HuH-7.5 (cell line): ENCODE measurements around the gene PDGFRB.

Source experiments
- DNase-seq: peaks from one replicate; pipeline ENCODE4 v3.0.0; 2011; ENCODE audit warnings: low spot score

PDGFRB gene

DNA sequence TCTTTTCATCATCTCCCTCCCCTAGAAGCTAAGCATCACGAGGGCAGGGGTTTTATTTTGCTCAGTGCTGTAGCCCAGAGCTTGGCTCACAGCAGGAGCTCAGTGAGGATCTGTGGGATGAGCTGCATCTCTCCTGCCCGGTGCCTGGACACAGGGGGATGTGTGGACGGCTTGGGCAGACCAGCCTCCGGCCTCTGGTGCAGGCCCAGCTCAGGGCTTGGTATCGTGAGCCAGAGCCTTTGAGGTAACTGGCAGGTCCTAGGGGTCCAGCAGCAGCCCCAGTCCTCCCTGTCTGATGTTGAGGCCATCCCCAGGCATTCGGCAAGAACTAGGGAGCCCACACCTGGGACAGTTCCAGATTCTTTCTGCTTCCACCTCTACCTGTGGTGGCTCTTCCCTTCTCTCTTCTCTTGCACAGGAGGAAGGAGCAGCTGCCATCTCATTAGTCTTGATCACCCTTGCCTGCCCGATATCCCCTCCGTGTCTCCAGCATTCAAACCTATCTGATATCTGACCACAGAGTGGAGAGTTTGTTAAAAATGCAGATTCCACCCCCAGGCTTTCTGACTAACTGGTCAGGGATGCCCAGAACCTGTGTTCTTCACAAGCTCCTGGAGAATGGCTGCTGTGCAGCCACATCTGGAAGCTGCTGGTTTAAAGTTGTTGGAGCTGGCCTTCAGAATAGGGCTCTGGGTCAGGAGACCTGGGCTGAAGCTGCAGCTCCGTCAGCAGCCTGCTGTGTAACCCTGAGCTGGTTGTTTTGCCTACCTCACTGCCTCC lies 26.3 kb upstream of the PDGFRB start:
- no peak for DNase-seq

DNA sequence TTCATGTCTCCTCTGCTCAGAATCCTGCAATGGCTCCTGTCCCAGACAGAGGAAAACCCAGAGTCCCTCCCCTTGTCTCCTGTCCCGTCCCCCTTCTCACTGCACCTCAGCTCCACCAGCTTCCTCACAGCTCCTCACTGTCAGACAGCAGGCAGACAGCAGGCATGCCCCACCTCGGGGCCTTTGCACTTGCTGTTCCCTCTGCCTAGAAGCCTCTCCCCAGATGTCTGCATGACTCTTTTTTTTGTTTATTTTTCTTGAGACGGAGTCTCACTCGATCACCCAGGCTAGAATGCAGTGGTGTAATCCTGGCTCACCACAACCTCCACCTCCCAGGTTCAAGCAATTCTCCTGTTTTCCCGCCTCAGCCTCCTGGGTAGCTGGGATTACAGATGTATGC lies 25.4 kb upstream of the PDGFRB start:
- no peak for DNase-seq

DNA sequence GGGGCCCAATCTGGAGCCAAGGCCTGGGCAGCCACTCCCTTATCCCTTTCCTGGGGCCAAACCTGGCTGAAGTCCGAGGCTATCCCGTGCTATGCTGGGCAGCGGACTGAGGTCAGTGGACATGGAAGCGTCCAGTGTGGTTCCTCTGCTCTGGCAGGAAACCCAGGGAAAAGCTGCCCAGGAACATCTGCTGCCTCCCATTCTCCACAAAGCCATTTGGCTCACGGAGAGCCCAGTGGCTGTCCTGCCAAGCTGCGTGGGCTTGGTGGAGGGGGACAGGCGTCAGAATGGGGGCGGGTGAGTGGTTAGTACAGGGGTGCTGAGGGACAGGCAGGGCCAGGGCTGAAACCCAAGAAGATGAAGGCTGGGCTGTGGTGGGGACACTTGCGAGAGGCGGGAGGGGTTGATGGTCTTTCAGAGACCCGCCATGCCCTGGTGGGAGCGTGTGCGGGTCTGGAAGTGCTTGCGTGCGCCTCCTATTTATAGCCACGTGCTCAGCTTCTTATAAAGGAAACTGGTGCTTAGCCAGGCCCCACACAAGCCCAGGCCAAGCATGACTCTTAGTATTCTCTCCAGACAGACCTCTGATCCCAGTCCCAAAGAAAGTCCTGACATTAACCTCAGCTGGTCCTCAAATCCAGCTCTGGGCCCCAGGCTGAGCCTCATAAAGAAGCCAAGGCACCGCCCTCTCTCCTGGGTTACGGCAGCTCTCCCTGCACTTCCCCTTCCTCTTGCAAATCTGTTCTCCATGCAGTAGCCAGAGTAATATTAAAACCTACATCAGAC lies 24.8 kb upstream of the PDGFRB start:
- no peak for DNase-seq

DNA sequence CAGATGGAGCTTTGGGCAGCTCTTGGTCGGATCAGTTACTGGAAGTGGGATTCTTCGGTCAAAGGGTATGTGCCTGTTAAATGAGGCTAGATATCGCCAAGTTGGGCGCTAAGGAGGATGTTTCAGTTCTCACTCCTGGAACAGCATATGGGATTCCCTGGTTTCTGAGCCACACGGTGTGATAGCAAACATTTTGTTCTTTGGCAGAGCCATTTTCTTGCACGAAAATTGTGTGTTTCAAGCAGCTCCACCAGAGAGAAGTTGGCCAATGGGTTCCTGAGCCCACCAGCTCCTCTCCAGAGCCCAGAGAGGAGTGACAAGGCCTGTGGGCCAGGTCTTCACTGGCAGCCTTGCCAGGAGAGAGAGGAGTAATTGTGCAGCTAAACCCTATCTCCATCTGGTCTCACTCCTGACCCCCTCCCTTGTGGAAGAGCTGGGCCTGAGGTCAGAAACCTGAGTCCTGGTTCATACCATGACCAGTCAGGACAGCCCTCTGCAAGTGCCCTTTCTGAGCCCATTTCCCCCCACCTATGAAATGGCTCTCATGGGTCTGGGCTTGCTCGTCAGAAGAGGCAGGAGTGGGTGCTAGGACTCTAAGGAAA lies 23.5 kb upstream of the PDGFRB start:
- DNase-seq, result no peak

- no peak for DNase-seq
Measured at GRCh38 chr5:150178262-150178661, 22.6 kb upstream of the PDGFRB start.

GRCh38 chr5:150177721-150178120 lies 22.1 kb upstream of the PDGFRB start:
- DNase-seq, result no peak

DNA sequence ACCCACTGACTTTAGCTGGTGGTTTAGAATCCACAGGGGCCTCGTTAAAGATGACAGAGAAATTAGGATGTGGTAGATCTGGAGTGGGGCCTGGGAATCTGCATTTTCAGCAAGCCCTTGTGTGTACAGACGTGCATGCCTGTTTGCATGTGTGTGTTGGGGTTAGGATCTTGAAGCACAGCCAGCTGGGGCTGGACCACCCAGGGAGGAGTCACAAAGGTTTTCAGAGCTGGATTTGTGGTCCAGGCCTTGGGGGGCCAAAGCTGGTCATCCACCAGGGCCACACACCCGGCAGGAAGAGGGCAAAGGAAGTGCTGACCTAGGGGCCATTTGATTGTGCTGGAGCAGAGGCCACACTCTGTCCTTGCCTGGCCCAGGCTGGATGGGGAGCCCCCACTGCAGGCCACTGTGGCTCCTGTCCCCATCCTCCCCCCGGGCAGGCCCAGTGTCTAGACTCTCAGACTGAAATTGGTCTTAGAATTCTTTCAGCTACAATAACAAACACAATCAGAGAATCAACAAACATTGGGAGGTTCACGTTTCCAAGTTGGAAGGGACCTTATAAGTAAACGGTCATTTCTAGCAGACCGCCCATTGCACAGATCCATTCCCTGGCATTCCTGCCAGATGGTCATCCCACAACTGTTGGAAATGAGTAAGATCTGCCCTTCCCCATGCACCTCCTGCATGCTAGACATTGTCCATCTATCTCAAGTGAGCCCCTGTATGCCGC lies 21.3 kb upstream of the PDGFRB start:
- DNase-seq, result no peak

DNA sequence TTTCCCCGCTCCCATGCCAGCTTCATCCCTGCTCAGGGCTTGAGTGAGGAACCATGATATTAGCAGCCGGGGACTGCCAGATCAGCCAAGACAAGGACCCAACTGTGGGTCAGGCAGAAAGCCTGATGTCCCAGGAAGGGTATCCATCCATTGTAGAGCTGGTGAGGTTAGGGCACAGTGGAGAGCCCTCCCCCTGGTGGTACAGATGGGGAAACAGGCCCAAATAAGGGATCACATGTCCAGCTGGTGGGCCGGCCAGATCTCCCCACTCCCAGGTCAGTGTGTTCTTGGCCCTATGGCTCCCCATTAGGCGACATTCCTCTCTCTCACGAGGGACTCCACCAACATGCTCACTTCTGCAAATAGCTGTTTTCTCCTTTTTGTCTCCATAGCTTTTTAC lies 19.9 kb upstream of the PDGFRB start:
- peak; percentile 73 for DNase-seq

- DNase-seq, result no peak
Measured at GRCh38 chr5:150175076-150175475, 19.4 kb upstream of the PDGFRB start.

DNA sequence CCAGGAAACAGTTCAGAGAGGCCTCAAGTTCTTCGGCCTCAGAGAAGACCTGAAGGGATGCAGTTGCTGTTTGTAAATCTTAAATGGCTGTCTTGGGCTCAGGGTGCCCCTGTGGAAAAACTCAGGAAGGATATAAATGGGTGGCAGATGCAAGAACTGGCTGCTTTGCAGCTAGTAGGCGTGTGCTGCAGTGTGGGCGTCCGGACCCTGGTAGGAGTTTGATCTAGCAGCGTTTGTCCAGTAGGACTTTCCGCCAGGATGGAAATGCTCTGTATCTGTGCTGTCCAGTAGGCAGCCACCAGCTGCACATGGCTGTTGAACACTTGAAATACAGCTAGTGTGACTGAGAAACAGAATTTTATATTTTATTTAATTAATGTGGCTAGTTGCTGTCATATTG lies 18.6 kb upstream of the PDGFRB start:
- no peak for DNase-seq

DNA sequence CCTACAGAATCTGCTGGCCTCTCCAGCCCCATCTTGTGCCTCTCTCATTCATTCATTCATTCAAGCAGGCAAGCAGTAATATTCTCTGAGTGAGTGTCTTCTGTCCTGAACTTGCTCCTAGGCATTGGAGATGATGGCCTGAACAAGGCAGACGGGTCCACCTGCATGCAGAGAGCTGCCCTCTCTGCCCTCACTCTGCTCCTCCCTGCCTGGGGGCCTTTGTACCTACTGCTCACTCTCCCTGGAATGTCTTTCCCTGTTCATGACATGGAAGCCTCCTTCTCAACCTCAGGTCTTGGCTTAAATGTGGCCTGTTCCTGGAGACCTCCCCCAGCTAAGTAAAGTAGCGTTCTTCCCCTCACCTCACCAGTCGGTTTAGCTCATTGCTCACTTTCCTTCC lies 17.5 kb upstream of the PDGFRB start:
- DNase-seq, result no peak

- DNase-seq, result no peak
Measured at GRCh38 chr5:150172556-150172955, 16.9 kb upstream of the PDGFRB start.

DNA sequence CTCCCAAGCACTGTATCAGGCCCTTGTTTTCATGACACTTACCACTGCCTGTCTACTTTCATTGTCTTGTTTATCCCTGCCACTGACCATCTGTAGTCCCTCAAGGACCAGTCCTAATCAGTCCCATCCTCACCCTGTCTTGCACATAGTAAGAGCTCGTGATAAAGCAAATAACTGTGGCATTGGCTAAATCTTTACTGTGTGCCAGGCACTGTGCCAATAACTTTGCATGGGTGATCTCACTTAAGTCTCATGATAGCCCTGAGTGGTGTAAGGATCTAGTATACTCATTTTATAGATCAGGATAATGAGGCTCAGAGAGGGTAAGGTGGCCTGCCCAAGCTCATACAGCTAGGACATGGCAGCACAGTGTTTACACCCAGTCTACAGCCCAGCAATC lies 16.5 kb upstream of the PDGFRB start:
- DNase-seq, result no peak

DNA sequence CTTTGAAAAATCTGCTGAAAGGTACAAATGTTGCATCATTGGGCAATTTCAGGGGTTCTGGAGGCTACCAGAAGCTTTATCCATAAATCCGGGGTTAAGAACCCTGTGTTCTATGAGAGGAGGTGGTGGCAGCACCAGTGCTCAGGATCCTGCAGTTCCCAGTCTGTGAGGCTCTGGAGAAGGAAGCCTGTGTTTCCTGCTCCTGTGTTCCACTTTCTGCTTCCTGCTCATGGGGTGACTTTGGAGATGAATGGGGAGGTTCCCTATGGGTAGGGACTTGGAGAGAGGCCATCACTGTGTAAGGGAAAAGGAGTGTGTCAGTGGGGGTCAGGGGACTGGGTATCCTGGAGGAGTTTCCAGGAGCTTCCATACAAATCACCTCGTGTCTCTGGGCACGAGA lies 13.2 kb upstream of the PDGFRB start:
- DNase-seq, result no peak

DNA sequence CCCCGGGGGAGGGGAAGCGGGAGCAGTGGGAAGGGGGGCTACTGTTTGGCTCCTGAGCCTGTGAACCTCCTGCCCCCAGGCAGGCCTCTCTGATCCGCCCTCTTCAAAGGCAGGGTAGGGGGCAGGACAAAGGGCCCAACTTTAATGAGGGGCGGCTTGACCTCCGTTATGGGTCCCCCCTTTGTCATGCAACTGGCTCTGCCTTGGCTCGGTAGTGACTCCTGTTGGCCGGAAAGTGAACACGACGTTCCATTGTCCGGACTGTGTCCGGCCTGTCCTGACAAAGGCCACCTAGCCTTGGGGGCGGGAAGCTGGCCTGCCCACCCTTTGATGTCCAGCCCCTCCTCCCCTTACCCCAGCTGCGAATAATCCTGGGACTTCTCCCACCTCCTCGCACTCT lies 12.3 kb upstream of the PDGFRB start:
- no peak for DNase-seq

DNA sequence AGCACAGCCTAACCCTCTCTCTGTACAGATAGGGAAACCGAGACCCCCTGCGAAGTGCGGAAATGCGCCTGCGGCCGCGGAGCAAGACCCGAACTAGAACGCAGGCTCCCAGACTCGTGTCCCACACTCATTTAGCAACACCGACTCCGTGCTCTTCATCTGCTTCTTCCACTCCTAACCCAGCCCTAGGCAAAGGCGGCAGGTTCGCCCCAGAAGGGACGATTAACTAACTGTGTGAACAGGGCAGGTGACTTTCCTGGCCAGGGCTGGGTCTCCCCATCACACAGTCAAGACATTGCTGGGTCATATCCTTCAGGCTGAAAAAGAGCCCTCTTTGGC lies 11.8 kb upstream of the PDGFRB start:
- no peak for DNase-seq

DNA sequence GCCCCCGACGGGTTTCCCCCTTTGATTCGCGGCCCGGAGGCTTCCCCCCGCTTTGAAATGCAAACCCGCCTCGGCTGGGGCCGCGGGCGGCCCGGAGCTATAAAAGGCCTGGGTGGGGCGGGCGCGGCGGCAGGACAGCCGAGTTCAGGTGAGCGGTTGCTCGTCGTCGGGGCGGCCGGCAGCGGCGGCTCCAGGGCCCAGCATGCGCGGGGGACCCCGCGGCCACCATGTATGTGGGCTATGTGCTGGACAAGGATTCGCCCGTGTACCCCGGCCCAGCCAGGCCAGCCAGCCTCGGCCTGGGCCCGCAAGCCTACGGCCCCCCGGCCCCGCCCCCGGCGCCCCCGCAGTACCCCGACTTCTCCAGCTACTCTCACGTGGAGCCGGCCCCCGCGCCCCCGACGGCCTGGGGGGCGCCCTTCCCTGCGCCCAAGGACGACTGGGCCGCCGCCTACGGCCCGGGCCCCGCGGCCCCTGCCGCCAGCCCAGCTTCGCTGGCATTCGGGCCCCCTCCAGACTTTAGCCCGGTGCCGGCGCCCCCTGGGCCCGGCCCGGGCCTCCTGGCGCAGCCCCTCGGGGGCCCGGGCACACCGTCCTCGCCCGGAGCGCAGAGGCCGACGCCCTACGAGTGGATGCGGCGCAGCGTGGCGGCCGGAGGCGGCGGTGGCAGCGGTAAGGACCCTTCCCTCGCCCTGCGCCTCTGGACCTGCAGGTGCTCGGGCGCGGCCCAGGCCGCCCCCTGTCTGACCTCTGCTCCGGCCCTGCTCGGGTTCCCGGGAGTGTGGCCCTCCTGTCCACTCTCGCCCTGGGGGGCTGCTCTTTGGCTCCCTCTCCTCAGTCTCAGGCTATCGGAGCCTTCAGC lies 11.2 kb upstream of the PDGFRB start, which contains the start of gene CDX1:
Gene CDX1 (plus strand): TSS at position 129 of the 862 bp plus-strand sequence. CDS start 99 bp downstream, at position 228.
- DNase-seq, result no peak

DNA sequence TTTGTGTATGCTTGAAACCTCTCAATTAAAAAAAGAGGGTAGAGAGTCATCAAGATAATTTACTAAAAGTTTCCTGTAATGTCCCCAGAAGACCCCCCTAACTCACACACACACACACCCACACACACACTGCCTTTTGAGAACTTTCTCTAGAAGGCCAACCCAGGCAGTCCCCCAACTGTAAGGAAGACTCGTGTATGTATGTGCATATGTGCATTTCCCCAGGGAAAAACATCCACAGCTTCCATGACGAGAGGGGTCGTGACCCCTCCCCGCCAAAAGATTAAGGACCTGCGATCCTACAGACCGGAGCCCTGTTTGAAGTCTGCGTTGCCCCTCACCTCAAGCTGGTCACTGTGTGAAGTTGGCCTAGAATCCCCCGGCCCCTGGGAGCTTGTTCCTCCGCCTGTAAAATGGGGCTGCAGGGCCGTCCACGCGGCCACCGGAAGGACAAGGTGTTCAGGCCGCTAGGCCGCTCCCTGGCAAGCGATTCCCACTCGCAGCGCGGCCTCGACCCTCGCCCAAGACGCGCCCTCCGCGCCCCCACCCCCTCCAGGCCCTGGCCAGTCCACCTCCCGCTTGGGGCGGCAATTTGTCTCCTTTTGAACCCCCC lies 10.5 kb upstream of the PDGFRB start:
- DNase-seq, result no peak

DNA sequence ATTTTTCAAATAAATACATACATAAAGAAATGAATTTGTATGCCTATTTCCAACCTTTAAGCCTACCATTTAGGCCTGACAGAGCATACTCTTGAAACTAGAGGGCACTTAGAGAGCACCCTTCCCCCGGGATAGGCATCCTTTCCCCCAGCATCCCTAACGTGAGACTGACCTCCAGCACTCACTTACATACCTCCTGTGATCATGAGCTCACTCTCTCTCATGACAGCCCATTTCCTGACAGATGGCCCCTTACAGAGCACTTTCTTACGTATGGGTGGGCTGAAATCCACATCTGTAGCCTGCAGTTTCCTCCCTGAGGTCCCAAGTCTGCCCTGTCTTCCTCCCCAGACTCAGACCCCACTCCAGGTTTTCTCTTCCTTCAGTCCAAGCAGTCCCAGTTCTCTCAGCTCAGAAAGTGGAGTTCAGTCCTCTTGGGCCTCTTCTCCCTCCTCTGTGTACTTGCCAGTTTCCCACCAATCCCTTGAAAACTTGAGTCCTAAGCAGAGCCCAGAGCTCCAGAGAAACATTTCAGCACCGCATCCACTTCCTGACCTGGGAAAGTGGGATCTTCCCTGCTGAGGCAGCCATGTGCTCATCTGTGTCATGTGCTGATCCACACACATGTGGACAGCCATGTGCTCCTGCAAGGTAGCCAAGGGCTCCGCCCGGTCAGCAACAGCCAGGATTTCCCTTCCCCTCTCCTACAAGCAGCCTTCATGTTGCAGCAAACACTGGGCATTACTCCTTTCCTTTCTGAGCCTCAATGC lies 8.8 kb upstream of the PDGFRB start:
- DNase-seq, result no peak

DNA sequence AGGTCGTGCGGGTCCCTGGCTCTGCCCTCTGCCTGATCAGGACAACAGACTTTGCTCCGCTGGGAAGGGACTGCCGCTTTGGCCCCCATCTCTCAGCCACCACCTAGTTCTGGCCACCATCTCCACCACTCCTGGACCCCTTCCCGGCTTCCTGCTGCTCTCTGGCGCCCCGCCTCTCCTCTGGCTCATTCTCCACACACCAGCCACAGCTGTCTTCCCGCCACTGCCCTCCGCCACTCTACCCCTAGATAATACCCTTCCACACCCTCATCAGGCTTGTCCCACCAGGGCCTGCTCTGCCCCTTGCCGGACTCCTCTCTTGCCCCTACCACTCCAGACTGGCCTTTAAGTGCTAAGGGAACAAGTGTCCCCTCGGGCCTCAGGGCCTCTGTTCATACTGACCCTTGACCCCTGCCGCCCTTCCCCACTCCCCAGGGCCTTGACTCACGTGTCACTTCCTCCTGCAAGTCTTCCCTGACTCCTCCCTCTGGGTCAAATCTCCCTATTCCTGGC lies 8.0 kb upstream of the PDGFRB start:
- DNase-seq, result no peak
